GM19023 (cell line): ENCODE results near the gene MAGEA11.
"Not testable (repeated sequence)": the region's sequence is repeated elsewhere in the genome, so short reads cannot be mapped to it uniquely, and the experiment has no call there.

ENCODE experiments used
- ATAC-seq: cut with Tn5 transposase; IDR thresholded peaks from one replicate; pipeline ENCODE4 v1.9.1; 2021; ENCODE audit warnings: mild to moderate bottlenecking, moderate library complexity; ENCODE audit not compliant: unreplicated experiment

Gene MAGEA11

GRCh38 chrX:149716632-149717031 lies 4.8 kb downstream of the MAGEA11 start:
- no peak for ATAC-seq

- no peak for ATAC-seq
Measured at GRCh38 chrX:149717803-149718202, 5.9 kb downstream of the MAGEA11 start.

GRCh38 chrX:149718757-149719156 lies 6.9 kb downstream of the MAGEA11 start:
- ATAC-seq = no peak

GRCh38 chrX:149720021-149720689 lies 8.3 kb downstream of the MAGEA11 start:
- ATAC-seq = no peak

- ATAC-seq = not testable (repeated sequence)
Measured at GRCh38 chrX:149721241-149721640, 9.4 kb downstream of the MAGEA11 start.

GRCh38 chrX:149721778-149722177 lies 9.9 kb downstream of the MAGEA11 start:
- ATAC-seq = no peak

GRCh38 chrX:149723583-149724118 lies 11.8 kb downstream of the MAGEA11 start:
- not testable (repeated sequence) for ATAC-seq

GRCh38 chrX:149727308-149727707 lies 15.4 kb downstream of the MAGEA11 start:
- not testable (repeated sequence) for ATAC-seq

- not testable (repeated sequence) for ATAC-seq
Measured at GRCh38 chrX:149742269-149742668, 30.4 kb downstream of the MAGEA11 start.

- not testable (repeated sequence) for ATAC-seq
Measured at GRCh38 chrX:149746390-149747007, 34.6 kb downstream of the MAGEA11 start.

- ATAC-seq = no peak
Measured at GRCh38 chrX:149757206-149758067, 45.6 kb downstream of the MAGEA11 start.

- ATAC-seq = no peak
Measured at GRCh38 chrX:149758068-149758714, 46.3 kb downstream of the MAGEA11 start.

- not testable (repeated sequence) for ATAC-seq
Measured at GRCh38 chrX:149758715-149759078, 46.8 kb downstream of the MAGEA11 start.

GRCh38 chrX:149759824-149760223 lies 48.0 kb downstream of the MAGEA11 start:
- no peak for ATAC-seq

GRCh38 chrX:149760965-149761364 lies 49.1 kb downstream of the MAGEA11 start:
- ATAC-seq = no peak

GRCh38 chrX:149761858-149762674 lies 50.2 kb downstream of the MAGEA11 start:
- ATAC-seq = not testable (repeated sequence)

GRCh38 chrX:149762696-149763614 lies 51.1 kb downstream of the MAGEA11 start:
- no peak for ATAC-seq
